ENCODE data around the gene G6PC3.

The G6PC3 gene

DNA sequence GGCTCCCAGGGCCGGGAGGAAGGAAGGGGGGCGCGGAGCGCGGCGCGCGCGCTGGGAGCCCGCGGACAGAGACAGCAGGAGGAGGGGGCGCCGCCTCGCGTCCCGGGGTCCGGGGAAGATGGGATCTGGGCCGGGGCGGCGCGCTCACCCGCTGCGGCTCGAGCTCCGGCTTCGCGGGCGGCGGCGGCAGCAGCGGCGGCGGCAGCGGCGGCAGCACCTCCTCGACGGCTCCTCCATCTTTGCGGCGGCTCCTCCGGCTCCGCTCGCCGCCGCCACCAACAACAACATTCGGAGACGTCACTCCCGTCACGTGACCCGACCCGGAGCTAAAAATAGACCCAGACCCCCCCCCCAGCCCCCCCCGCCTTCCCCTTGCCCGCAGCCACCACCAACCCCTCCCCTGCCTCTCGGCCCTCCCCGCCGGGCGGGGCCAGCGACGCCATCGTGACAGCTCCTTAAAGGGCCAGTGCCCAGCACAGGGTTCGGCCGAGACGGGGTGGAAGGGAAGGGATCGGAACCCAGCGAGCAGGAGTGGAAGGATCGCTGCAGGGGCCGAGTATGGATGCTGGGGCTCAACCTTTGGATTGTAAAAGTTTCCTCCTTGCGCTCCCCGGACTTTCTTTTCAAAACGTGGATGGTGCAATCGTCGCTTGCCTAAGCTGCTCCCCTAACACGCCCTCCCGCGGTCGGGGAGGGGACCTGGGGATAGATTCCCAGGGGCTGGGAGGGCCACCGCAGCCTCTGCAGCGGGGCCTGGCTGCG is 53.0 kb downstream of the G6PC3 start, which contains the start of gene HDAC5 (continued):
- TF ChIP-seq ZNF350 (tag by site-specific recombination; IDR thresholded peaks at IDR 0.05) = no peak
- TF ChIP-seq ZNF501 (tag by site-specific recombination; IDR thresholded peaks at IDR 0.05) = peak; percentile 86
- TF ChIP-seq, protein P1, sequence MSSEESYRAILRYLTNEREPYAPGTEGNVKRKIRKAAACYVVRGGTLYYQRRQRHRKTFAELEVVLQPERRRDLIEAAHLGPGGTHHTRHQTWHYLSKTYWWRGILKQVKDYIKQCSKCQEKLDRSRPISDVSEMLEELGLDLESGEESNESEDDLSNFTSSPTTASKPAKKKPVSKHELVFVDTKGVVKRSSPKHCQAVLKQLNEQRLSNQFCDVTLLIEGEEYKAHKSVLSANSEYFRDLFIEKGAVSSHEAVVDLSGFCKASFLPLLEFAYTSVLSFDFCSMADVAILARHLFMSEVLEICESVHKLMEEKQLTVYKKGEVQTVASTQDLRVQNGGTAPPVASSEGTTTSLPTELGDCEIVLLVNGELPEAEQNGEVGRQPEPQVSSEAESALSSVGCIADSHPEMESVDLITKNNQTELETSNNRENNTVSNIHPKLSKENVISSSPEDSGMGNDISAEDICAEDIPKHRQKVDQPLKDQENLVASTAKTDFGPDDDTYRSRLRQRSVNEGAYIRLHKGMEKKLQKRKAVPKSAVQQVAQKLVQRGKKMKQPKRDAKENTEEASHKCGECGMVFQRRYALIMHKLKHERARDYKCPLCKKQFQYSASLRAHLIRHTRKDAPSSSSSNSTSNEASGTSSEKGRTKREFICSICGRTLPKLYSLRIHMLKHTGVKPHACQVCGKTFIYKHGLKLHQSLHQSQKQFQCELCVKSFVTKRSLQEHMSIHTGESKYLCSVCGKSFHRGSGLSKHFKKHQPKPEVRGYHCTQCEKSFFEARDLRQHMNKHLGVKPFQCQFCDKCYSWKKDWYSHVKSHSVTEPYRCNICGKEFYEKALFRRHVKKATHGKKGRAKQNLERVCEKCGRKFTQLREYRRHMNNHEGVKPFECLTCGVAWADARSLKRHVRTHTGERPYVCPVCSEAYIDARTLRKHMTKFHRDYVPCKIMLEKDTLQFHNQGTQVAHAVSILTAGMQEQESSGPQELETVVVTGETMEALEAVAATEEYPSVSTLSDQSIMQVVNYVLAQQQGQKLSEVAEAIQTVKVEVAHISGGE (tag by site-specific recombination; conservative IDR thresholded peaks at IDR 0.05; ENCODE audit: low read depth) = 0 out of 2 replicates have a peak, but pooled peaks have one; percentile 31
- peak; percentile 50 for TF ChIP-seq KLF10 (tag by site-specific recombination; IDR thresholded peaks at IDR 0.05)
- TF ChIP-seq ZXDB (tag by site-specific recombination; IDR thresholded peaks at IDR 0.05) = peak; percentile 90
- no peak for TF ChIP-seq ZNF404 (tag by site-specific recombination; IDR thresholded peaks at IDR 0.05)
- TF ChIP-seq, protein P2, sequence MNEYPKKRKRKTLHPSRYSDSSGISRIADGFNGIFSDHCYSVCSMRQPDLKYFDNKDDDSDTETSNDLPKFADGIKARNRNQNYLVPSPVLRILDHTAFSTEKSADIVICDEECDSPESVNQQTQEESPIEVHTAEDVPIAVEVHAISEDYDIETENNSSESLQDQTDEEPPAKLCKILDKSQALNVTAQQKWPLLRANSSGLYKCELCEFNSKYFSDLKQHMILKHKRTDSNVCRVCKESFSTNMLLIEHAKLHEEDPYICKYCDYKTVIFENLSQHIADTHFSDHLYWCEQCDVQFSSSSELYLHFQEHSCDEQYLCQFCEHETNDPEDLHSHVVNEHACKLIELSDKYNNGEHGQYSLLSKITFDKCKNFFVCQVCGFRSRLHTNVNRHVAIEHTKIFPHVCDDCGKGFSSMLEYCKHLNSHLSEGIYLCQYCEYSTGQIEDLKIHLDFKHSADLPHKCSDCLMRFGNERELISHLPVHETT (tag by site-specific recombination; IDR thresholded peaks at IDR 0.05) = peak; percentile 45; the same call in 1 of the 2 replicates
- 0 out of 2 replicates have a peak, but pooled peaks have one; percentile 33 for TF ChIP-seq ZNF610 (tag by site-specific recombination; IDR thresholded peaks at IDR 0.05; ENCODE audit: borderline replicate concordance)
- no peak for TF ChIP-seq ZNF560 (tag by site-specific recombination; IDR thresholded peaks at IDR 0.05; ENCODE audit: borderline replicate concordance)
- peak; percentile 64 for TF ChIP-seq ZIC2 (tag by site-specific recombination; IDR thresholded peaks at IDR 0.05)
- no peak for TF ChIP-seq HOXC10 (CRISPR knock-in tag; IDR thresholded peaks at IDR 0.05)
- TF ChIP-seq, protein P3, sequence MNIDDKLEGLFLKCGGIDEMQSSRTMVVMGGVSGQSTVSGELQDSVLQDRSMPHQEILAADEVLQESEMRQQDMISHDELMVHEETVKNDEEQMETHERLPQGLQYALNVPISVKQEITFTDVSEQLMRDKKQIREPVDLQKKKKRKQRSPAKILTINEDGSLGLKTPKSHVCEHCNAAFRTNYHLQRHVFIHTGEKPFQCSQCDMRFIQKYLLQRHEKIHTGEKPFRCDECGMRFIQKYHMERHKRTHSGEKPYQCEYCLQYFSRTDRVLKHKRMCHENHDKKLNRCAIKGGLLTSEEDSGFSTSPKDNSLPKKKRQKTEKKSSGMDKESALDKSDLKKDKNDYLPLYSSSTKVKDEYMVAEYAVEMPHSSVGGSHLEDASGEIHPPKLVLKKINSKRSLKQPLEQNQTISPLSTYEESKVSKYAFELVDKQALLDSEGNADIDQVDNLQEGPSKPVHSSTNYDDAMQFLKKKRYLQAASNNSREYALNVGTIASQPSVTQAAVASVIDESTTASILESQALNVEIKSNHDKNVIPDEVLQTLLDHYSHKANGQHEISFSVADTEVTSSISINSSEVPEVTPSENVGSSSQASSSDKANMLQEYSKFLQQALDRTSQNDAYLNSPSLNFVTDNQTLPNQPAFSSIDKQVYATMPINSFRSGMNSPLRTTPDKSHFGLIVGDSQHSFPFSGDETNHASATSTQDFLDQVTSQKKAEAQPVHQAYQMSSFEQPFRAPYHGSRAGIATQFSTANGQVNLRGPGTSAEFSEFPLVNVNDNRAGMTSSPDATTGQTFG (tag by site-specific recombination; IDR thresholded peaks at IDR 0.05; ENCODE audit: borderline replicate concordance) = no peak
- TF ChIP-seq, protein P4, sequence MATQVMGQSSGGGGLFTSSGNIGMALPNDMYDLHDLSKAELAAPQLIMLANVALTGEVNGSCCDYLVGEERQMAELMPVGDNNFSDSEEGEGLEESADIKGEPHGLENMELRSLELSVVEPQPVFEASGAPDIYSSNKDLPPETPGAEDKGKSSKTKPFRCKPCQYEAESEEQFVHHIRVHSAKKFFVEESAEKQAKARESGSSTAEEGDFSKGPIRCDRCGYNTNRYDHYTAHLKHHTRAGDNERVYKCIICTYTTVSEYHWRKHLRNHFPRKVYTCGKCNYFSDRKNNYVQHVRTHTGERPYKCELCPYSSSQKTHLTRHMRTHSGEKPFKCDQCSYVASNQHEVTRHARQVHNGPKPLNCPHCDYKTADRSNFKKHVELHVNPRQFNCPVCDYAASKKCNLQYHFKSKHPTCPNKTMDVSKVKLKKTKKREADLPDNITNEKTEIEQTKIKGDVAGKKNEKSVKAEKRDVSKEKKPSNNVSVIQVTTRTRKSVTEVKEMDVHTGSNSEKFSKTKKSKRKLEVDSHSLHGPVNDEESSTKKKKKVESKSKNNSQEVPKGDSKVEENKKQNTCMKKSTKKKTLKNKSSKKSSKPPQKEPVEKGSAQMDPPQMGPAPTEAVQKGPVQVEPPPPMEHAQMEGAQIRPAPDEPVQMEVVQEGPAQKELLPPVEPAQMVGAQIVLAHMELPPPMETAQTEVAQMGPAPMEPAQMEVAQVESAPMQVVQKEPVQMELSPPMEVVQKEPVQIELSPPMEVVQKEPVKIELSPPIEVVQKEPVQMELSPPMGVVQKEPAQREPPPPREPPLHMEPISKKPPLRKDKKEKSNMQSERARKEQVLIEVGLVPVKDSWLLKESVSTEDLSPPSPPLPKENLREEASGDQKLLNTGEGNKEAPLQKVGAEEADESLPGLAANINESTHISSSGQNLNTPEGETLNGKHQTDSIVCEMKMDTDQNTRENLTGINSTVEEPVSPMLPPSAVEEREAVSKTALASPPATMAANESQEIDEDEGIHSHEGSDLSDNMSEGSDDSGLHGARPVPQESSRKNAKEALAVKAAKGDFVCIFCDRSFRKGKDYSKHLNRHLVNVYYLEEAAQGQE (tag by site-specific recombination; IDR thresholded peaks at IDR 0.05) = no peak
- TF ChIP-seq PRDM1 (tag by site-specific recombination; IDR thresholded peaks at IDR 0.05) = peak; percentile 20; the same call in 1 of the 2 replicates
- TF ChIP-seq ZNF2 (tag by site-specific recombination; IDR thresholded peaks at IDR 0.05) = peak; percentile 91
- TF ChIP-seq, protein P5, sequence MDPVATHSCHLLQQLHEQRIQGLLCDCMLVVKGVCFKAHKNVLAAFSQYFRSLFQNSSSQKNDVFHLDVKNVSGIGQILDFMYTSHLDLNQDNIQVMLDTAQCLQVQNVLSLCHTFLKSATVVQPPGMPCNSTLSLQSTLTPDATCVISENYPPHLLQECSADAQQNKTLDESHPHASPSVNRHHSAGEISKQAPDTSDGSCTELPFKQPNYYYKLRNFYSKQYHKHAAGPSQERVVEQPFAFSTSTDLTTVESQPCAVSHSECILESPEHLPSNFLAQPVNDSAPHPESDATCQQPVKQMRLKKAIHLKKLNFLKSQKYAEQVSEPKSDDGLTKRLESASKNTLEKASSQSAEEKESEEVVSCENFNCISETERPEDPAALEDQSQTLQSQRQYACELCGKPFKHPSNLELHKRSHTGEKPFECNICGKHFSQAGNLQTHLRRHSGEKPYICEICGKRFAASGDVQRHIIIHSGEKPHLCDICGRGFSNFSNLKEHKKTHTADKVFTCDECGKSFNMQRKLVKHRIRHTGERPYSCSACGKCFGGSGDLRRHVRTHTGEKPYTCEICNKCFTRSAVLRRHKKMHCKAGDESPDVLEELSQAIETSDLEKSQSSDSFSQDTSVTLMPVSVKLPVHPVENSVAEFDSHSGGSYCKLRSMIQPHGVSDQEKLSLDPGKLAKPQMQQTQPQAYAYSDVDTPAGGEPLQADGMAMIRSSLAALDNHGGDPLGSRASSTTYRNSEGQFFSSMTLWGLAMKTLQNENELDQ (tag by site-specific recombination; IDR thresholded peaks at IDR 0.05; ENCODE audit: low read depth) = no peak
- TF ChIP-seq ZNF777 (tag by site-specific recombination; IDR thresholded peaks at IDR 0.05; ENCODE audit: borderline replicate concordance) = no peak
- TF ChIP-seq, protein P6, sequence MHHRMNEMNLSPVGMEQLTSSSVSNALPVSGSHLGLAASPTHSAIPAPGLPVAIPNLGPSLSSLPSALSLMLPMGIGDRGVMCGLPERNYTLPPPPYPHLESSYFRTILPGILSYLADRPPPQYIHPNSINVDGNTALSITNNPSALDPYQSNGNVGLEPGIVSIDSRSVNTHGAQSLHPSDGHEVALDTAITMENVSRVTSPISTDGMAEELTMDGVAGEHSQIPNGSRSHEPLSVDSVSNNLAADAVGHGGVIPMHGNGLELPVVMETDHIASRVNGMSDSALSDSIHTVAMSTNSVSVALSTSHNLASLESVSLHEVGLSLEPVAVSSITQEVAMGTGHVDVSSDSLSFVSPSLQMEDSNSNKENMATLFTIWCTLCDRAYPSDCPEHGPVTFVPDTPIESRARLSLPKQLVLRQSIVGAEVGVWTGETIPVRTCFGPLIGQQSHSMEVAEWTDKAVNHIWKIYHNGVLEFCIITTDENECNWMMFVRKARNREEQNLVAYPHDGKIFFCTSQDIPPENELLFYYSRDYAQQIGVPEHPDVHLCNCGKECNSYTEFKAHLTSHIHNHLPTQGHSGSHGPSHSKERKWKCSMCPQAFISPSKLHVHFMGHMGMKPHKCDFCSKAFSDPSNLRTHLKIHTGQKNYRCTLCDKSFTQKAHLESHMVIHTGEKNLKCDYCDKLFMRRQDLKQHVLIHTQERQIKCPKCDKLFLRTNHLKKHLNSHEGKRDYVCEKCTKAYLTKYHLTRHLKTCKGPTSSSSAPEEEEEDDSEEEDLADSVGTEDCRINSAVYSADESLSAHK (tag by site-specific recombination; IDR thresholded peaks at IDR 0.05) = no peak
- peak; percentile 35; the same call in 1 of the 2 replicates for TF ChIP-seq ZNF184 (tag by site-specific recombination; IDR thresholded peaks at IDR 0.05)
- TF ChIP-seq KLF1 (tag by site-specific recombination; IDR thresholded peaks at IDR 0.05) = peak; percentile 68; the same call in 1 of the 2 replicates
- peak; percentile 92 for TF ChIP-seq SP3 (tag by site-specific recombination; IDR thresholded peaks at IDR 0.05)
- TF ChIP-seq ZNF266 (tag by site-specific recombination; IDR thresholded peaks at IDR 0.05; ENCODE audit: low read depth) = no peak
- peak; percentile 89 for TF ChIP-seq ZFP69B (tag by site-specific recombination; IDR thresholded peaks at IDR 0.05)
